ENCODE data around the gene KCNK13. TPM values are rescaled to one million over a fixed set of nuclear protein-coding genes. Genes with fewer than 3 reads are reported as not detected.

Gene KCNK13
- total and polyA plus RNA-seq, 2 donors: 1.0 to 1.1 TPM

DNA sequence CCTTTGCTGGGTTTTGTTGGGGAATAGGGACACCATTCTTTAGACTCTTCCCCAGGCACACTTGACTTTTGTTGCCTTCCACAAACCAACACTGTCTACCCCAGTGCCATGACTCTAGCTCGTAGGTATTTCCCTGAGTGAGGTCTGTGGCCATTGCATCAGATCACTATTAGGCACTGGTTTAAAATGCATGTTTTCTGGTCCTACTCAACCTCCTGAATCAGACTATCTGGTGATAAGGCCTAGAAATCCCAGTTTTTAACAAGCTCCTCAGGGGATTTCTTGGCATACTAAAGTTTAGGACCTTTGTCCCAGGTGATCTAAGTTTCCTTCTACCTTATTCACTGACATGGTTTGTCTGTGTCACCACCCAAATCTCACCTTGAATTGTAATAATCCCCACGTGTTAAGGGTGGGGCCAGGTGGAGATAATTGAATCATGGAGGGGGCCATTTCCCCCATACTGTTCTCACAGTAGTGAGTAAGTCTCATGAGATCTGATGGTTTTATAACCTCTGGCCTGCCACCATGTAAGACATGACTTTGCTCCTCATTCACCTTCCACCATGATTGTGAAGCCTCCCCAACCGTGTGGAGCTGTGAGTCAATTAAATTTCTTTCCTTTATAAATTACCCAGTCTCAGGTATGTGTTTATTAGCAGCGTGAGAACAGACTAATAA, 106.8 kb downstream of the KCNK13 start:
- Histone ChIP-seq H3K27ac (ENCODE audit: low read depth in 1 of 2, low read length in 1 of 2) (no peak overlapping the region), H3K27me3 (ENCODE audit: control insufficient read depth in 2 of 2, insufficient read depth in 1 of 2, low read length in 1 of 2) (no peaks in the 10 kb centered on the region), H3K9me3 (ENCODE audit: control insufficient read depth in 2 of 2, insufficient read depth in 1 of 2, low read length in 1 of 2) (no peaks in the 10 kb centered on the region), H3K4me3 (ENCODE audit: low read length in 2 of 2) (no peak overlapping the region), H3K36me3 (ENCODE audit: control insufficient read depth in 2 of 2, insufficient read depth in 2 of 2, low read length in 1 of 2) (no peaks in the 10 kb centered on the region), H3K4me1 (ENCODE audit: control insufficient read depth in 2 of 2, insufficient read depth in 2 of 2, low read length in 2 of 2) (no peaks in the 10 kb centered on the region)
- no peak for DNase-seq (ENCODE audit: low read depth in 6 of 9, low spot score in 9 of 9)
- 75% methylated on average over 4 of the region's 4 CpGs for WGBS

- H3K27ac ChIP-seq (ENCODE audit: low read depth in 1 of 2, low read length in 1 of 2): no peak overlapping the region
Observed at GRCh38 chr14:90175631-90176030, 113.8 kb downstream of the KCNK13 start.

GRCh38 chr14:90177539-90178189, 115.9 kb downstream of the KCNK13 start:
- no peaks in the 10 kb centered on the region for H3K4me1 ChIP-seq (ENCODE audit: control insufficient read depth in 2 of 2, insufficient read depth in 2 of 2, low read length in 2 of 2)
- H3K27ac ChIP-seq (ENCODE audit: low read depth in 1 of 2, low read length in 1 of 2): no peak overlapping the region
- DNase-seq (ENCODE audit: low read depth in 6 of 9, low spot score in 9 of 9): no peak
- no peaks in the 10 kb centered on the region for H3K9me3 ChIP-seq (ENCODE audit: control insufficient read depth in 2 of 2, insufficient read depth in 1 of 2, low read length in 1 of 2)
- no peaks in the 10 kb centered on the region for H3K36me3 ChIP-seq (ENCODE audit: control insufficient read depth in 2 of 2, insufficient read depth in 2 of 2, low read length in 1 of 2)
- H3K4me3 ChIP-seq (ENCODE audit: low read length in 2 of 2): no peak overlapping the region
- no peaks in the 10 kb centered on the region for H3K27me3 ChIP-seq (ENCODE audit: control insufficient read depth in 2 of 2, insufficient read depth in 1 of 2, low read length in 1 of 2)
- 91% methylated on average over 3 of the region's 3 CpGs for WGBS

More at GRCh38 chr14:90175631-90176030, 113.8 kb downstream of the KCNK13 start:
- 94% methylated on average over 3 of the region's 3 CpGs for WGBS
- no peak overlapping the region for H3K4me3 ChIP-seq (ENCODE audit: low read length in 2 of 2)
- H3K9me3 ChIP-seq (ENCODE audit: control insufficient read depth in 2 of 2, insufficient read depth in 1 of 2, low read length in 1 of 2): no peaks in the 10 kb centered on the region
- H3K4me1 ChIP-seq (ENCODE audit: control insufficient read depth in 2 of 2, insufficient read depth in 2 of 2, low read length in 2 of 2): no peaks in the 10 kb centered on the region
- DNase-seq (ENCODE audit: low read depth in 6 of 9, low spot score in 9 of 9): no peak
- H3K27me3 ChIP-seq (ENCODE audit: control insufficient read depth in 2 of 2, insufficient read depth in 1 of 2, low read length in 1 of 2): no peaks in the 10 kb centered on the region
- H3K36me3 ChIP-seq (ENCODE audit: control insufficient read depth in 2 of 2, insufficient read depth in 2 of 2, low read length in 1 of 2): no peaks in the 10 kb centered on the region

DNA sequence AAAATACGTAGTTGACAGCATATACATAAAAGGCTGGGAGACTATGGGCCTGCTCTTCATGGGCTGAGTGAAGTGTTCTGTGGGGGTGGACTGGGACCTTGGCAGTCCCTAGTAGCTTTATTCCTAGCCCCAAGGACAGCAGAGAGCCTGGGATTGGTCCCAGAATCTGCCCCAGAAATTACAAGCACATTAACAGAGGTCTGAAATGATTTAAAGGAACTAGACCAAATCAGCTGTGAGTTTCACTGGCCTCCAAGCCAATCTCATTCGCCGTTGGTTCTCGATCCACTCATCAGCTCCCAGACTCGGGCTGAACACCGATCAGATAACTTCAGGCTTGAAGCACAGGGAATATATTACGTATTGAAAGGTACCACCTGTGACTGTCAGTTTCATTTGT, 117.6 kb downstream of the KCNK13 start:
- H3K4me1 ChIP-seq (ENCODE audit: control insufficient read depth in 2 of 2, insufficient read depth in 2 of 2, low read length in 2 of 2): no peaks in the 10 kb centered on the region
- H3K9me3 ChIP-seq (ENCODE audit: control insufficient read depth in 2 of 2, insufficient read depth in 1 of 2, low read length in 1 of 2): no peaks in the 10 kb centered on the region
- H3K4me3 ChIP-seq (ENCODE audit: low read length in 2 of 2): no peak overlapping the region
- WGBS: 83% methylated on average over 7 of the region's 7 CpGs
- H3K27me3 ChIP-seq (ENCODE audit: control insufficient read depth in 2 of 2, insufficient read depth in 1 of 2, low read length in 1 of 2): no peaks in the 10 kb centered on the region
- no peak for DNase-seq (ENCODE audit: low read depth in 6 of 9, low spot score in 9 of 9)
- no peak overlapping the region for H3K27ac ChIP-seq (ENCODE audit: low read depth in 1 of 2, low read length in 1 of 2)
- no peaks in the 10 kb centered on the region for H3K36me3 ChIP-seq (ENCODE audit: control insufficient read depth in 2 of 2, insufficient read depth in 2 of 2, low read length in 1 of 2)

DNA sequence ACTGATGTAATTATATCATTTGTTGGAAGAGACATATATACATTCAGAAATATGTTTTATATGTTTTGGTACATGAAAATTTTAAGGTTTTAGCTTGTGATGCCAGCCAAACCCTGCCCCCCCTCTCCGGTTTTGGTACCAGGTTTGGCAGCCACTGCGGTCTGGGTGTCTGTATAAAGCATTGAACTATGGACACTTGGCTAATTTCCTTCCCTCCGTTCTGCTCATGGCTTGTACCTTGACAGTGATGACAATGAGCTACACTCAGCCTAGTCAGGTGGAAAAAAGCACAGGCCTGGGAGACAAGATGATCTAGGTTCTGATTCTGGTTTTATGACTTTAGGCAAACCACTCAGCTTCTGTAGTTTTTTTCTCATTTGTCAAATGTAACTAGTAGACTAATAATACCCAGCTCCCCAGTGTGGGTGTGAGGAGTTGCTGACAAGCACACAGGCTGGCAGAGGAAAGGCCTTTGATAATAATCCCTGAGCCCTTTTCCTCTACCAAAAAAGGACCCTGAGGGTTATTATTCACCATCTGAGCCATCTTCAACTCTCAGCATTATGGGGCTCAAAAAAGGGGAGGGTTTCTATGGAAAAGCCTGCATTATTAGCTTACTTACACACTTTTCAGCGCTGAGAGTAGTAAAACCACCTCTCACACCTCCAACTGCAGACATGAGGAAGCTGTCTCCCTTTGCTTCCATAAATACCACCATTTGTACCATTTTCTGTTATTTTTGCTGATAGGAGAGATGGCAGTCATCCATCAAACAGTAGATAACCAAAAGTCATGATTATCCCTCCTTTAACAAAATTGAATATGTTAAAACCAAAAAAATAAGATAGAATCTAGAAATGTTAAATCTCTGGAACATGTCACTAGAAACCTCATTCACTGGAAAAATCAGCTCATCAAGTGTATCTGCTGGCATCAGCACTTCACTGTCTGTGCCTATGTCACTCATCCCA, 118.3 kb downstream of the KCNK13 start:
- DNase-seq (ENCODE audit: low read depth in 6 of 9, low spot score in 9 of 9): no peak
- H3K4me3 ChIP-seq (ENCODE audit: low read length in 2 of 2): no peak overlapping the region
- 94% methylated on average over 4 of the region's 4 CpGs for WGBS
- no peaks in the 10 kb centered on the region for H3K4me1 ChIP-seq (ENCODE audit: control insufficient read depth in 2 of 2, insufficient read depth in 2 of 2, low read length in 2 of 2)
- no peaks in the 10 kb centered on the region for H3K9me3 ChIP-seq (ENCODE audit: control insufficient read depth in 2 of 2, insufficient read depth in 1 of 2, low read length in 1 of 2)
- H3K36me3 ChIP-seq (ENCODE audit: control insufficient read depth in 2 of 2, insufficient read depth in 2 of 2, low read length in 1 of 2): no peaks in the 10 kb centered on the region
- no peak overlapping the region for H3K27ac ChIP-seq (ENCODE audit: low read depth in 1 of 2, low read length in 1 of 2)
- no peaks in the 10 kb centered on the region for H3K27me3 ChIP-seq (ENCODE audit: control insufficient read depth in 2 of 2, insufficient read depth in 1 of 2, low read length in 1 of 2)

DNA sequence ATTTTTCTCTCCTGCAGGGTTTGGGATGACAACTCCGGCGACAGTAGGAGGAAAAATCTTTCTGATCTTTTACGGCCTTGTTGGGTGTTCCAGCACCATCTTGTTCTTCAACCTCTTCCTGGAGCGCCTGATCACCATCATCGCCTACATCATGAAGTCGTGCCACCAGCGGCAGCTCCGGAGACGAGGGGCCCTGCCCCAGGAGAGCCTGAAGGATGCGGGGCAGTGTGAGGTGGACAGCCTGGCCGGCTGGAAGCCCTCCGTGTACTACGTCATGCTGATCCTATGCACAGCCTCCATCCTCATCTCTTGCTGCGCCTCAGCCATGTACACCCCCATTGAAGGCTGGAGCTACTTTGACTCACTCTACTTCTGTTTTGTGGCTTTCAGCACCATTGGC, 122.3 kb downstream of the KCNK13 start:
- Histone ChIP-seq H3K27me3 (ENCODE audit: control insufficient read depth in 2 of 2, insufficient read depth in 1 of 2, low read length in 1 of 2) (no peaks in the 10 kb centered on the region), H3K4me3 (ENCODE audit: low read length in 2 of 2) (no peak overlapping the region), H3K9me3 (ENCODE audit: control insufficient read depth in 2 of 2, insufficient read depth in 1 of 2, low read length in 1 of 2) (no peaks in the 10 kb centered on the region), H3K27ac (ENCODE audit: low read depth in 1 of 2, low read length in 1 of 2) (no peak overlapping the region), H3K36me3 (ENCODE audit: control insufficient read depth in 2 of 2, insufficient read depth in 2 of 2, low read length in 1 of 2) (no peaks in the 10 kb centered on the region), H3K4me1 (ENCODE audit: control insufficient read depth in 2 of 2, insufficient read depth in 2 of 2, low read length in 2 of 2) (no peaks in the 10 kb centered on the region)
- no peak for DNase-seq (ENCODE audit: low read depth in 6 of 9, low spot score in 9 of 9)
- 98% methylated on average over 14 of the region's 14 CpGs for WGBS

DNA sequence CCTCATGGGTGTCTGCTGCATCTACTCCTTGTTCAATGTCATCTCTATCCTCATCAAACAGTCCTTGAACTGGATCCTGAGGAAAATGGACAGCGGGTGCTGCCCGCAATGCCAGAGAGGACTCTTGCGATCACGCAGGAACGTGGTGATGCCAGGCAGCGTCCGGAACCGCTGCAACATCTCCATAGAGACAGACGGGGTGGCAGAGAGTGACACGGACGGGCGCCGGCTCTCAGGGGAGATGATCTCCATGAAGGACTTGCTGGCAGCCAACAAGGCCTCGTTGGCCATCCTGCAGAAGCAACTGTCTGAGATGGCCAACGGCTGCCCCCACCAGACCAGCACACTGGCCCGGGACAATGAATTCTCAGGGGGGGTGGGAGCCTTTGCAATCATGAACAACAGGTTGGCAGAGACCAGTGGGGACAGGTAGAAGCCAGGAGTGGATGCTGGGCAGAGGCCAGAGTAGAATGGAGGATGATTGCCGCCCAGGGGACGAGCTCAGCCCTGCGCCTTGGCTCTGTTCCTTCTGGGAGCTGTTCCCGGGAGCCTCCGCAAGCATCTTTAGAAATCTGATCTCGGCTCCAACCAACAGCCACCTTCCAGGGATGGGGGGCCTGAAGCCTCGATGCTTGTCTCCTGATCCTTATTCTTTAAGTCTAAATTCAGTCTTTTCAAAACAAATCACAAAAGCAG, 122.9 kb downstream of the KCNK13 start:
- no peaks in the 10 kb centered on the region for H3K27me3 ChIP-seq (ENCODE audit: control insufficient read depth in 2 of 2, insufficient read depth in 1 of 2, low read length in 1 of 2)
- H3K27ac ChIP-seq (ENCODE audit: low read depth in 1 of 2, low read length in 1 of 2): no peak overlapping the region
- no peak overlapping the region for H3K4me3 ChIP-seq (ENCODE audit: low read length in 2 of 2)
- no peak for DNase-seq (ENCODE audit: low read depth in 6 of 9, low spot score in 9 of 9)
- no peaks in the 10 kb centered on the region for H3K4me1 ChIP-seq (ENCODE audit: control insufficient read depth in 2 of 2, insufficient read depth in 2 of 2, low read length in 2 of 2)
- H3K9me3 ChIP-seq (ENCODE audit: control insufficient read depth in 2 of 2, insufficient read depth in 1 of 2, low read length in 1 of 2): no peaks in the 10 kb centered on the region
- WGBS: 94% methylated on average over 23 of the region's 23 CpGs
- H3K36me3 ChIP-seq (ENCODE audit: control insufficient read depth in 2 of 2, insufficient read depth in 2 of 2, low read length in 1 of 2): no peaks in the 10 kb centered on the region

GRCh38 chr14:90188588-90188987, 126.8 kb downstream of the KCNK13 start:
- H3K36me3 ChIP-seq (ENCODE audit: control insufficient read depth in 2 of 2, insufficient read depth in 2 of 2, low read length in 1 of 2): no peaks in the 10 kb centered on the region
- DNase-seq (ENCODE audit: low read depth in 6 of 9, low spot score in 9 of 9): no peak
- WGBS: 94% methylated on average over 2 of the region's 2 CpGs
- H3K27me3 ChIP-seq (ENCODE audit: control insufficient read depth in 2 of 2, insufficient read depth in 1 of 2, low read length in 1 of 2): no peaks in the 10 kb centered on the region
- H3K4me3 ChIP-seq (ENCODE audit: low read length in 2 of 2): no peak overlapping the region
- H3K9me3 ChIP-seq (ENCODE audit: control insufficient read depth in 2 of 2, insufficient read depth in 1 of 2, low read length in 1 of 2): no peaks in the 10 kb centered on the region
- H3K4me1 ChIP-seq (ENCODE audit: control insufficient read depth in 2 of 2, insufficient read depth in 2 of 2, low read length in 2 of 2): no peaks in the 10 kb centered on the region
- H3K27ac ChIP-seq (ENCODE audit: low read depth in 1 of 2, low read length in 1 of 2): no peak overlapping the region
